Loucy (cell line): ENCODE measurements around the gene FAM107B.

Experiments
- H2AFZ ChIP-seq: fragments of 200-600 bp; sonication (generic); 2 replicates; pipeline ENCODE4 v1.6.0; 2016; ENCODE audit warnings: antibody characterized with exemption, mild to moderate bottlenecking, low read length, moderate library complexity
- H3F3A ChIP-seq: fragments of 200-600 bp; 2 replicates; pipeline ENCODE4 v1.6.0; 2016; ENCODE audit warnings: antibody characterized with exemption, low read depth, mild to moderate bottlenecking
- H3K27me3 ChIP-seq: fragments of 200-600 bp; sonication (generic); 2 replicates; pipeline ENCODE4 v1.6.1; 2014; ENCODE audit warnings: low read length, mild to moderate bottlenecking; ENCODE audit not compliant: insufficient read depth, poor library complexity, severe bottlenecking
- H3K36me3 ChIP-seq: fragments of 200-600 bp; sonication (generic); 2 replicates; pipeline ENCODE4 v1.6.1; 2016; ENCODE audit warnings: low read length; ENCODE audit not compliant: insufficient read depth
- H3K4me1 ChIP-seq: fragments of 200-600 bp; sonication (generic); 2 replicates; pipeline ENCODE4 v1.5.1; 2014; ENCODE audit warnings: low read length, mild to moderate bottlenecking; ENCODE audit not compliant: insufficient read depth, poor library complexity, severe bottlenecking
- H3K4me2 ChIP-seq: fragments of 200-600 bp; sonication (generic); 2 replicates; pipeline ENCODE4 v1.6.0; 2014; ENCODE audit warnings: antibody characterized with exemption, low read length, low read depth, mild to moderate bottlenecking; ENCODE audit not compliant: poor library complexity, severe bottlenecking
- H3K4me3 ChIP-seq: fragments of 200-600 bp; sonication (generic); 2 replicates; pipeline ENCODE4 v1.5.1; 2014; ENCODE audit warnings: low read length, mild to moderate bottlenecking, mixed read lengths; ENCODE audit not compliant: poor library complexity, severe bottlenecking
- H3K79me2 ChIP-seq: fragments of 200-600 bp; sonication (generic); 2 replicates; pipeline ENCODE4 v1.6.1; 2014; ENCODE audit warnings: low read length; ENCODE audit not compliant: insufficient read depth
- H3K9ac ChIP-seq: fragments of 200-600 bp; sonication (generic); 2 replicates; pipeline ENCODE4 v1.6.0; 2014; ENCODE audit warnings: mild to moderate bottlenecking, low read depth, low read length, moderate library complexity; ENCODE audit not compliant: poor library complexity, severe bottlenecking
- H3K9me2 ChIP-seq: fragments of 200-600 bp; sonication (generic); replicated peaks from 2 replicates; pipeline ENCODE4 v1.6.1; 2016; ENCODE audit warnings: low read depth, low read length, mixed read lengths
- H3K9me3 ChIP-seq: fragments of 200-600 bp; sonication (generic); 2 replicates; pipeline ENCODE4 v1.6.1; 2014; ENCODE audit warnings: mild to moderate bottlenecking, antibody characterized with exemption, low read length, low read depth; ENCODE audit not compliant: insufficient read depth
- H4K20me1 ChIP-seq: fragments of 200-600 bp; sonication (generic); 2 replicates; pipeline ENCODE4 v1.6.0; 2014; ENCODE audit warnings: antibody characterized with exemption, low read length, mild to moderate bottlenecking; ENCODE audit not compliant: insufficient read depth, poor library complexity, severe bottlenecking
- CTCF ChIP-seq: fragments of 200-600 bp; sonication (generic); conservative IDR thresholded peaks from 2 replicates; pipeline ENCODE4 v1.5.1; 2014; ENCODE audit warnings: mild to moderate bottlenecking, antibody characterized with exemption, low read length
- EZH2phosphoT487 ChIP-seq: fragments of 200-600 bp; IDR thresholded peaks from 2 replicates; pipeline ENCODE4 v1.6.1; 2018; ENCODE audit warnings: antibody characterized with exemption, mild to moderate bottlenecking, moderate library complexity, borderline replicate concordance

FAM107B gene

GRCh38 chr10:14673189-14673861 is 101.4 kb downstream of the FAM107B start:
- H3K4me2 ChIP-seq, result no peak overlapping the region
- no peak overlapping the region for H3K4me3 ChIP-seq

GRCh38 chr10:14671386-14671831 is 103.3 kb downstream of the FAM107B start:
- Histone ChIP-seq H3K9me3 (no peaks in the 10 kb centered on the region; the same call in 1 of the 2 replicates), H3K36me3 (no peaks in the 10 kb centered on the region), H2AFZ (no peak overlapping the region), H3K9me2 (no peaks in the 10 kb centered on the region), H3F3A (no peaks in the 10 kb centered on the region), H3K79me2 (no peaks in the 10 kb centered on the region), H4K20me1 (no peaks in the 10 kb centered on the region), H3K4me3 (no peak overlapping the region), H3K4me1 (no peaks in the 10 kb centered on the region), H3K4me2 (no peak overlapping the region), H3K9ac (no peak overlapping the region), H3K27me3 (no peaks in the 10 kb centered on the region)
- TF ChIP-seq CTCF (no peak), EZH2phosphoT487 (no peak)

More at GRCh38 chr10:14673189-14673861, 101.4 kb downstream of the FAM107B start:
- H3K27me3 ChIP-seq, result no peaks in the 10 kb centered on the region
- H4K20me1 ChIP-seq, result no peaks in the 10 kb centered on the region
- no peaks in the 10 kb centered on the region for H3F3A ChIP-seq
- no peak overlapping the region for H3K9ac ChIP-seq
- no peaks in the 10 kb centered on the region for H3K9me3 ChIP-seq
- no peaks in the 10 kb centered on the region for H3K9me2 ChIP-seq
- no peak overlapping the region for H2AFZ ChIP-seq
- no peaks in the 10 kb centered on the region for H3K36me3 ChIP-seq
- no peaks in the 10 kb centered on the region for H3K79me2 ChIP-seq
- TF ChIP-seq EZH2phosphoT487 (no peak), CTCF (no peak)
- no peaks in the 10 kb centered on the region for H3K4me1 ChIP-seq

- Histone ChIP-seq H2AFZ (no peak overlapping the region), H3F3A (no peaks in the 10 kb centered on the region), H3K36me3 (no peaks in the 10 kb centered on the region), H3K4me3 (no peak overlapping the region), H3K9me3 (no peaks in the 10 kb centered on the region; the same call in 1 of the 2 replicates), H4K20me1 (no peaks in the 10 kb centered on the region), H3K9me2 (no peaks in the 10 kb centered on the region), H3K4me2 (no peak overlapping the region), H3K4me1 (no peaks in the 10 kb centered on the region), H3K79me2 (no peaks in the 10 kb centered on the region), H3K9ac (no peak overlapping the region), H3K27me3 (no peaks in the 10 kb centered on the region)
- no peak for TF ChIP-seq CTCF
- TF ChIP-seq EZH2phosphoT487, result no peak
Observed at GRCh38 chr10:14670551-14671240, 104.0 kb downstream of the FAM107B start.
